Fibroblast of villous mesenchyme (primary cell): ENCODE results near the gene STK40. TPM values are rescaled to one million over a fixed set of nuclear protein-coding genes. Genes with fewer than 3 reads are reported as not detected.

Experiments used
- DNase-seq: peaks from one replicate; pipeline ENCODE4 v3.0.0-alpha.2; 2010; ENCODE audit warnings: low read depth
- H3K4me3 ChIP-seq: 2 replicates; pipeline ENCODE4 v1.5.1; 2011; ENCODE audit warnings: low read depth, mild to moderate bottlenecking, low read length
- total RNA-seq: library from RNA; depleted of rRNA; stranded (reverse); fragments of >200 nt; gene quantifications from 2 replicates; pipeline ENCODE4 v1.2.3, GENCODE V29; 2012
- TF ChIP-seq, protein P1 (sequence below): IDR thresholded peaks from 2 replicates; pipeline ENCODE4 v1.5.1; 2012; ENCODE audit warnings: low read depth, mild to moderate bottlenecking, low read length; ENCODE audit not compliant: insufficient read depth

Gene STK40
- total RNA-seq, 1 donor, result 24.6 TPM

- TF ChIP-seq, protein P1, sequence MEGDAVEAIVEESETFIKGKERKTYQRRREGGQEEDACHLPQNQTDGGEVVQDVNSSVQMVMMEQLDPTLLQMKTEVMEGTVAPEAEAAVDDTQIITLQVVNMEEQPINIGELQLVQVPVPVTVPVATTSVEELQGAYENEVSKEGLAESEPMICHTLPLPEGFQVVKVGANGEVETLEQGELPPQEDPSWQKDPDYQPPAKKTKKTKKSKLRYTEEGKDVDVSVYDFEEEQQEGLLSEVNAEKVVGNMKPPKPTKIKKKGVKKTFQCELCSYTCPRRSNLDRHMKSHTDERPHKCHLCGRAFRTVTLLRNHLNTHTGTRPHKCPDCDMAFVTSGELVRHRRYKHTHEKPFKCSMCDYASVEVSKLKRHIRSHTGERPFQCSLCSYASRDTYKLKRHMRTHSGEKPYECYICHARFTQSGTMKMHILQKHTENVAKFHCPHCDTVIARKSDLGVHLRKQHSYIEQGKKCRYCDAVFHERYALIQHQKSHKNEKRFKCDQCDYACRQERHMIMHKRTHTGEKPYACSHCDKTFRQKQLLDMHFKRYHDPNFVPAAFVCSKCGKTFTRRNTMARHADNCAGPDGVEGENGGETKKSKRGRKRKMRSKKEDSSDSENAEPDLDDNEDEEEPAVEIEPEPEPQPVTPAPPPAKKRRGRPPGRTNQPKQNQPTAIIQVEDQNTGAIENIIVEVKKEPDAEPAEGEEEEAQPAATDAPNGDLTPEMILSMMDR, result no peak
- peak; percentile 18 for DNase-seq
- H3K4me3 ChIP-seq, result no peak overlapping the region
Measured at GRCh38 chr1:36411674-36412648, 26.2 kb upstream of the STK40 start.

DNA sequence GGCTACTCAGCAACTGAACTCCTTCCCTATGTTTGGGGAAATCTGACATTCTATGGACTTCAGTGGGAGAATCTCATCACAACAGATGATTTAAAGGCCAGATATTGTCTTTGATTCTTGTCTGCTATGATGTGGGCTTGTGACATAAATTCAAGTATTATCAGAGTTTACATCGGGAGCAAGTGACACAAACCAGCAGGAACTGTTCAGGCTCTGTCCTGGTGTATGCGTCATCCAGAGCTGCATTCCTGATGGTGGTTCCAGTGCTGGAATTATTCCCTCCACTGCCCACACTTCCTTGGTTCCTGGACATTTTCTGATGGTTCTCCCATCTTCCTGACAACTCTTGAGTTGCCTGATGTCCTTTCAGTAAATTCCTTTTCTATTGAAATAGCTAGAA, 22.8 kb upstream of the STK40 start:
- TF ChIP-seq, protein P1, result no peak
- no peak overlapping the region for H3K4me3 ChIP-seq
- peak; percentile 74 for DNase-seq

GRCh38 chr1:36406440-36406839, 20.7 kb upstream of the STK40 start:
- DNase-seq, result no peak
- H3K4me3 ChIP-seq, result no peak overlapping the region
- TF ChIP-seq, protein P1, result no peak

DNA sequence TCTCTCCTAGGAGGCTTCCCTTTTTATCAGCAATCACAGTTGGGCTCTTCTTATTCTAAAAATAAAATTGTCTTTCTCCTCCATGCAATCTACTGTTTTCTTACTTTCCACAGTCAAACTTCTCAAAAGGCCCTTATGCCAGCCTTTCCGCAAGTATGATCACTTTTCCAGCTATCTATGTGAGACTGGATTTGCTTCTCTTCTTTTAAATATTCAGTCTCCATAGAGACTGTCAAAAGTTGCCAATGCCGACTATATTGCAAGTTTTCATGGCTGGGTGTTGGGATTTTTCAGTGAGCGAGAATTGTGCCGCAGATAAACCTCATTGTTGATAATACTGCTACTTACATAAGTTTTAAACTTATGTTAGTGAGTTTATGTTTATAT, 16.8 kb upstream of the STK40 start:
- no peak overlapping the region for H3K4me3 ChIP-seq
- no peak for DNase-seq
- TF ChIP-seq, protein P1, result no peak

DNA sequence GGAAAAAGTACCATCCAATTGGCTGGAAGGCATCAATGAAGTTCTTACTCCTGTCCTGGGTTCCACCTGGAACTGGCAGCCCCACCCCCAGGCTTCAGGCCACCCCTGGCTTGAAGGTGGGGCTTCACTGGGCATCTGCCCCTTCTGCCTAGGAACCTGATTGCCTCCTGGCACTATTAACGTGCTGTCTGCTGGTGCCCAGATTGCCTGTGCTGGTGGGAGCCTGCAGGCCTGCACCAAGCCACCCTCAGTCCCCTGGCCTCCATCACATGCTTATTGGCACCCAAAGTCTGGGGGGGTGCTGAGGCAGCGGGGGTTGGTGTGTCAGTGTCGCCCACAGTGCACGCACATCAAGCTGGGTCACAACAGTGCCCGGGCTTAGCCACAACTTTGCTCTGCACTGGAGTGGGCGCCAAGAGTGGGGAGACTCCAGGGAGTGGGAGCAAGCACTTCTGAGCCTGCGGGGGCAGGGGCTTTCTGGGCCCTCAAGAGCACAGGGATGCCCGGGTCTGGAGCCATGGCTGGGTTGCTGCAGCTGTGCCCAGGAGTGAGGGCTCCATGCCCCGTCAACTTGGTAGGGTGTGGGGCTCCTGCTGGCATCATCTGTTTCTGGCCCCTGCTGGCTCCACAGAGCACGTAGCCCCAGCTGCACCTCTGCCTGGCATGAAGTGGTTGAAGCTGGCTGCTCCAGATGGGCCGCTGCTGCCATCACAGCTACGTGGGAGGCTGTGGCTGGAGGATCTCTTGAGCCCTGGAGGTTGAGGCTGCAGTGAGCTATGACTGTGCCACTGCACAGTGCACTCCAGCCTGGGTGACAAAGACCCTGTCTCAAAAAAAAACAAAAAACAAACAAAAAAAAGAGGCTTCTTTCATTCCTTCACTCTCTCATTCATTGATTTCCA, 16.1 kb upstream of the STK40 start:
- TF ChIP-seq, protein P1, result no peak
- peak overlapping the region; percentile 58 for H3K4me3 ChIP-seq
- no peak for DNase-seq

DNA sequence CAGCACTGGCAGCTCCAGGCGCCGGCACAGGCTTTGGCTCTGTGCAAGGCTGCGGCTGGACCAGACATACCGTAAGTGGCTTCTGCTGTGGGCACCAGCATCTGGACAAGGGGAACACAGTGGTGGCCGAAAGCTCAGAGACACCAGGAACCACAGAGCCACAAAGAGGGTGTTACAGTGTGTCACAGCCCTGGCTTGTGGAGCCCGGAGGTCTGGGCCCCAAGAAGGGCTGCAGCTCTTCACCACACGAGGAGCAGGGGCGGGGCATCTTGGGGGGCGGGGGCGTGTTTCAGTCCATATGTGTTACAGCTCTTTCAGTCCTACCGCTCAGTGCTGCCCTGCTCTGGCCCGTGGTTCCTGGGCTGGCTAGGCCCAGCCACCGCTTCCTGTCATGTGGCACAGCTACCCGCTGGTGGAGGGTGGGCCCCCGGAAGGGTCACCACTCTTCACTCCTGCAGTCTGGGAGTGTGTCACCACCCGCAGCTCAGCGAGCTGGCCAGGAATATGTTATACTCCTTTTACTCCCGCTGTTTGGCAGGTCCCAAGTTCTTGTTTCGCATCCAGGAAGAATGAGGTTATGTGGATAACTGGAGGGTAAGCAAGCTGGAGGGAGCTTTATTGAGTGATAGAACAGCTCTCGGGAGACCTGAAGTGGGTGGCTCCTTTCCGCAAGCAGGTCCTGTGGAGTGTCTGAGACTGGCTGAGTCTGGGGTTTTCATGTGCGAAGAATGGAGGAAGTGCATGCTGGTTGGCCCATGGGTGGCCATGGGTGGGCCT, 15.3 kb upstream of the STK40 start:
- DNase-seq, result peak; percentile 85
- TF ChIP-seq, protein P1, result no peak
- peak overlapping the region; percentile 58 for H3K4me3 ChIP-seq
